ENCODE results near the gene NKX2-3. TPM values are rescaled to one million over a fixed set of nuclear protein-coding genes. Genes with fewer than 3 reads are reported as not detected.

Gene NKX2-3
- total RNA-seq, 1 donor from 2014 or later: not detected

DNA sequence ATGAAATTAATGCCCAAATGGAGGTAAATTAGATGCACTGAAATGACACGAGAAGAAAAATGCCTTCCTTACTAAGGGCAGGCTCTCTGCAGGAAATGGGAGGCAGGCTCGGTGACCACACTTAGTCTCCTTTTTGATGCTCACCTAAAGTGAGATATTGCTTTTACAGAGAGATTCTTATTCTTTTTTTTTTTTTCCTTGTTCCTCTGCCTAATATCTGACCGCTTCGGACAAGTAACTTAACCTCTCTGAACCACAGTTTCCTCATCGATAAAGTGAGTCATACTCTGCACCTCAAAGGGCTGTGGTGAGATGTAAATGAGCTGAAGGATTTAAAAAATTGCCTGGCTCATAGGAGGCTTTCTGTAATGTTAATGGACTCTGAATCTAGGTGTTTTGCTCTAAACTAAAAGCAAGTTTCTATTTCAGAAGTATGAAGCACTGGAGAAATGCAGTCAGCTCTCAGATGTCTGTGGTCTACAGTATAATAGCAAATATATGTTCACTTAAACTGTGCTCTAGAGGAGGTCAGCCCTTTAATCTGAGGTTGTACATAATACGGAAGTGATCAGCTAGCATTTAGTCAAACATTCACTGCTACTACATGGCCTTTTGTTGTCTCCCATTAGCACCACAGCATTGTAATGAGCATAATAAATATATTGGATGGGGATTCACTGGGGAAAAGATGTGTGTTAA lies 23.2 kb downstream of the NKX2-3 start:
- intact Hi-C loops (cut with micrococcal nuclease): no loop called here
- H3K36me3 ChIP-seq: no peaks in the 10 kb centered on the region
- peaks cover 97% of the 10 kb centered on the region for H3K27me3 ChIP-seq (ENCODE audit: low read depth)
- H3K4me1 ChIP-seq: no peaks in the 10 kb centered on the region
- TF ChIP-seq, protein P1, sequence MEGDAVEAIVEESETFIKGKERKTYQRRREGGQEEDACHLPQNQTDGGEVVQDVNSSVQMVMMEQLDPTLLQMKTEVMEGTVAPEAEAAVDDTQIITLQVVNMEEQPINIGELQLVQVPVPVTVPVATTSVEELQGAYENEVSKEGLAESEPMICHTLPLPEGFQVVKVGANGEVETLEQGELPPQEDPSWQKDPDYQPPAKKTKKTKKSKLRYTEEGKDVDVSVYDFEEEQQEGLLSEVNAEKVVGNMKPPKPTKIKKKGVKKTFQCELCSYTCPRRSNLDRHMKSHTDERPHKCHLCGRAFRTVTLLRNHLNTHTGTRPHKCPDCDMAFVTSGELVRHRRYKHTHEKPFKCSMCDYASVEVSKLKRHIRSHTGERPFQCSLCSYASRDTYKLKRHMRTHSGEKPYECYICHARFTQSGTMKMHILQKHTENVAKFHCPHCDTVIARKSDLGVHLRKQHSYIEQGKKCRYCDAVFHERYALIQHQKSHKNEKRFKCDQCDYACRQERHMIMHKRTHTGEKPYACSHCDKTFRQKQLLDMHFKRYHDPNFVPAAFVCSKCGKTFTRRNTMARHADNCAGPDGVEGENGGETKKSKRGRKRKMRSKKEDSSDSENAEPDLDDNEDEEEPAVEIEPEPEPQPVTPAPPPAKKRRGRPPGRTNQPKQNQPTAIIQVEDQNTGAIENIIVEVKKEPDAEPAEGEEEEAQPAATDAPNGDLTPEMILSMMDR (IDR thresholded peaks at IDR 0.05; ENCODE audit: borderline replicate concordance): no peak
- H3K4me3 ChIP-seq: no peak overlapping the region
- H3K27ac ChIP-seq (replicated peaks): no peak overlapping the region
- DNase-seq: no peak
- no peaks in the 10 kb centered on the region for H3K9me3 ChIP-seq (replicated peaks)

DNA sequence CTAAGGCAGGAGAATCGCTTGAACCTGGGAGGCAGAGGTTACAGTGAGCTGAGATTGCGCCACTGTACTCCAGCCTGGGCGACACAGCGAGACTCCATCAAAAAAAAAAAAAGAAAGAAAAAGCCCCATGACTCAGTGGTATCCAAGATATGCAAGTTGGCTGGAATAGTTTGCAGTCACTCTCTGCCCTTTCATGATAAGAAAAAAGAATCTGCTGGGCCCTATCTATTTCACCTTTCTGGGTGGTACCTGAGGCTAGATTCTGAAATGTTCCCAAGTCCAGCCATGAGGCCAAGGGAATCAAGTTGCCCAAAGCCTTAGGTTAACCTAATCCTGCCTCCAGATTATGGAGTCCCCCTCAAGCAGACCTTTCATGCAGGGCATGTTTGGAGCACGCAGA lies 24.3 kb downstream of the NKX2-3 start:
- Histone ChIP-seq H3K27me3 (ENCODE audit: low read depth) (peaks cover 91% of the 10 kb centered on the region), H3K27ac (replicated peaks) (no peak overlapping the region), H3K4me1 (no peaks in the 10 kb centered on the region), H3K9me3 (replicated peaks) (no peaks in the 10 kb centered on the region), H3K4me3 (no peak overlapping the region), H3K36me3 (no peaks in the 10 kb centered on the region)
- no peak for DNase-seq
- TF ChIP-seq, protein P1 (IDR thresholded peaks at IDR 0.05; ENCODE audit: borderline replicate concordance): no peak
- intact Hi-C loops (cut with micrococcal nuclease): no loop called here

DNA sequence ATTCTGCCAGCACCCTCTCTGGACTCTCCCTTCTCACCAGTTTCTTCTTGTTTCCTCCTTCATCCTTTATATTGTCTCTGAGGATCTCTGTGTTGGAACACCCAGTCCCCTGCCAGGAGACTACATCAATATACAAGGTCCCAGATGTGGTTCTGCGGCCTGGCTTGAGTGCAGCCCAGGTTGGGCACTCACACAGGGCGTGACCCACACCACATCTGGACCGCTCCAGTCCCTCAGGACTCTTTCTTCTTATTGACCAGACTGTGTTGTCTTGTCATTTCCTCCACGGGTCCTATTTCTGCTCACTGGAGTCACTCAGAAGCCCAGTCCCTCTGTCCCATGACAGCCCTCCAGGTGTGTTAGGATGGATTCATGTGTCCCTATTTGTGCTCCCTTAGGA lies 26.0 kb downstream of the NKX2-3 start:
- Histone ChIP-seq H3K9me3 (replicated peaks) (no peaks in the 10 kb centered on the region), H3K27ac (replicated peaks) (no peak overlapping the region), H3K4me1 (no peaks in the 10 kb centered on the region), H3K36me3 (no peaks in the 10 kb centered on the region), H3K27me3 (ENCODE audit: low read depth) (peaks cover 91% of the 10 kb centered on the region), H3K4me3 (no peak overlapping the region)
- DNase-seq: no peak
- intact Hi-C loops (cut with micrococcal nuclease): no loop called here
- TF ChIP-seq, protein P1 (IDR thresholded peaks at IDR 0.05; ENCODE audit: borderline replicate concordance): no peak

DNA sequence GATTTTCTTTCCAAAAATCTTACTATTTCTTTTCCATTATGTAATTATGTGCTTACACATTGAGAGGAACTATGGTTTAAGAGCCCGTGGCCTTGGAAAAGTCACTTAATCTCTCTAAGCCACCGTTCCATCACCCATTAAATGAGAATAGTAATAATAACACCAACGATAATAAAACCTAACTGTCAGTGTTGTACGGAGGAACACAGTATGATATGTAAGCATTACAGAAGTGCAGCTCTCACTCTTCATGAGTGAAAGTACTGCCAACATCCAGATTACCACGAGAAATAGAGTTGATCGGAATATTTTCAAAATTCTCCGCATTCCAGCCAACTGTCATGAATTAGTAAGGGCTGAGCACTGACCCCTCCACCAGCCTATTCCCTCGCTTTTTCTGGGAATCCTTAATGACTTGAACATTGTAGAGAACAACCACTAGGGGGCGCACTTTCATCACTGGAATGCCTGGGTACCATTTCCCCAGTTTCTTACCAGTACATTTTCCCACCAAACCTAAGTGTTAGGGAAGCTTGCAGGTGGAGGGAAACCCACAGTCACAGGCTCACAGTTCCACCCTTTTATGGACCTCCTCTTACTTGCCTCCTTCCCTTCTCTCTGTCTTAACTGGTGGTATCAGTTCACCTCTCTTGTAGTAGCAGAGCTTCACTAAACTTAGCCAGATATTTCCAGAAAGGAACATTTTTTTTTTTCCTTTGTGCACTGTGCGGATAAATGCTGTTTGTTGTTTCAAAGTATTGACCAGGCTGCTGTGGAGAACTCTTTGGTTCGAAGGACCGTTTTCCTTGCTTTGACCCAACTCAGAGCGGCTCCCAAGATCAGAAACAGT lies 27.8 kb downstream of the NKX2-3 start:
- Histone ChIP-seq H3K27me3 (ENCODE audit: low read depth) (peaks cover 89% of the 10 kb centered on the region), H3K4me1 (no peaks in the 10 kb centered on the region), H3K4me3 (no peak overlapping the region), H3K27ac (replicated peaks) (no peak overlapping the region), H3K36me3 (no peaks in the 10 kb centered on the region), H3K9me3 (replicated peaks) (no peaks in the 10 kb centered on the region)
- intact Hi-C loops (cut with micrococcal nuclease): no loop called here
- DNase-seq: no peak
- TF ChIP-seq, protein P1 (IDR thresholded peaks at IDR 0.05; ENCODE audit: borderline replicate concordance): peak; percentile 72

DNA sequence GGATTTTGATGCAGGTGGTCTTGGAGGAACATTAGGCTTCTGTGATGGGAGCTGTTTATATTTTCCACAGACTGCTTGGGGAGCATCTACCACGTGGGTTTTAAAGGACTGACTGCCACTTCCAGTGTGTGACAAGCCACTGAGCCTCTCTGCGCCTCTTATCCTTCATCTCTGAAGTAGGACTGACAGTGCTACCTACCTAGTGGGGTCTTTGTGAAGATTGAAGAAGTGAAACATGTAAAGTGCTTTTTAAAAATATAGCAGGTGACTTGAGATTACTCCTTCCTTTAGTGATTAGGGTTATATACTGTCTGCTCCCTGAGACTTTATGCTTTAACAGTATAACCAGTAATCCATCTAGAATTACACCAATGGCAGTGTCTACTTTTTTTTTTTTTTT lies 29.9 kb downstream of the NKX2-3 start:
- no peak for DNase-seq
- no peaks in the 10 kb centered on the region for H3K36me3 ChIP-seq
- H3K4me1 ChIP-seq: no peaks in the 10 kb centered on the region
- H3K4me3 ChIP-seq: no peak overlapping the region
- no peaks in the 10 kb centered on the region for H3K9me3 ChIP-seq (replicated peaks)
- intact Hi-C loops (cut with micrococcal nuclease): no loop called here
- TF ChIP-seq, protein P1 (IDR thresholded peaks at IDR 0.05; ENCODE audit: borderline replicate concordance): no peak
- H3K27me3 ChIP-seq (ENCODE audit: low read depth): peaks cover 89% of the 10 kb centered on the region
- no peak overlapping the region for H3K27ac ChIP-seq (replicated peaks)
